ENCODE results near the gene CD180.

The CD180 gene

DNA sequence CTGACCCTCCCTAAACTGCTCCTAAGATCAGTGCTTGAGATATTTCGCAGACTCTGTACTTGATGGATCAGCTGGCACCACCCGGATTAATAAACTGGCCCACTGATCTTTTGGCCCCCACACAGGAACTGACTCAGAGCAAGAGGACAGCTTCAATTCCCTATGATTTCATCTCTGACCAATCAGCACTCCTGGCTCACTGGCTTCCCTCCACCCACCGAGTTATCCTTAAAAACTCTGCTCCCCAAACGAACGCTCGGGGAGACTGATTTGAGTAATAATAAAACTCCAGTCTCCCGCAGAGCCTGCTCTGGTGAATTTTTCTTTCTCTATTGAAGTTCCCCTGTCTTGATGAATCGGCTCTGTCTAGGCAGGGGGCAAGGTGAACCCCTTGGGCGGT lies 36.5 kb upstream of the CD180 start:
- H3K9ac ChIP-seq (ENCODE audit: low read length): no peak overlapping the region
- H3K4me1 ChIP-seq (ENCODE audit: control insufficient read depth, insufficient read depth, low read length): peaks cover 16% of the 10 kb centered on the region
- H3K27me3 ChIP-seq (ENCODE audit: control insufficient read depth, insufficient read depth, low read length): no peaks in the 10 kb centered on the region
- no peaks in the 10 kb centered on the region for H3K36me3 ChIP-seq (ENCODE audit: control insufficient read depth, insufficient read depth, low read length)
- no peaks in the 10 kb centered on the region for H3K9me3 ChIP-seq (ENCODE audit: control insufficient read depth, low read length)
- no peak overlapping the region for H3K4me3 ChIP-seq (ENCODE audit: low read length)

DNA sequence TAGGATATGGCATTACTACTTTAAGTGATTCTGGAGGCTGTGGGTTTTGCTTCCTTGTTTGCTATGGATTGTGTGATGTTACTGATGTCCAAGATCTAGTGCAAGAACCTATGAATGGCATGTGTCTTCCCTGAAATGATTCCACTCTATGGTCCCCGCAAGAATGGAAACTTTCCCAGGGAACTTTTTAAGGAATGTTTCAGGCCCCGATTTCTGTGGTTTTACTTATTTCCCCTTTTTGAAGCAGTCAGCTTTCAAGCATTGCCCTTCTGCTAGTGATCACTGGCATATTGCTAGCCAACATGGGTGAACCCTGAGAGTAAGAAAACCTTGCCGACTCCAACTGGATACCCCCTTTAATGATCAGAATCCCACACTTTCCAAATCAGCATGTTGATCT lies 26.6 kb upstream of the CD180 start:
- H3K9ac ChIP-seq (ENCODE audit: low read length): no peak overlapping the region
- no peaks in the 10 kb centered on the region for H3K36me3 ChIP-seq (ENCODE audit: control insufficient read depth, insufficient read depth, low read length)
- H3K9me3 ChIP-seq (ENCODE audit: control insufficient read depth, low read length): no peaks in the 10 kb centered on the region
- no peaks in the 10 kb centered on the region for H3K27me3 ChIP-seq (ENCODE audit: control insufficient read depth, insufficient read depth, low read length)
- no peaks in the 10 kb centered on the region for H3K4me1 ChIP-seq (ENCODE audit: control insufficient read depth, insufficient read depth, low read length)
- no peak overlapping the region for H3K4me3 ChIP-seq (ENCODE audit: low read length)

DNA sequence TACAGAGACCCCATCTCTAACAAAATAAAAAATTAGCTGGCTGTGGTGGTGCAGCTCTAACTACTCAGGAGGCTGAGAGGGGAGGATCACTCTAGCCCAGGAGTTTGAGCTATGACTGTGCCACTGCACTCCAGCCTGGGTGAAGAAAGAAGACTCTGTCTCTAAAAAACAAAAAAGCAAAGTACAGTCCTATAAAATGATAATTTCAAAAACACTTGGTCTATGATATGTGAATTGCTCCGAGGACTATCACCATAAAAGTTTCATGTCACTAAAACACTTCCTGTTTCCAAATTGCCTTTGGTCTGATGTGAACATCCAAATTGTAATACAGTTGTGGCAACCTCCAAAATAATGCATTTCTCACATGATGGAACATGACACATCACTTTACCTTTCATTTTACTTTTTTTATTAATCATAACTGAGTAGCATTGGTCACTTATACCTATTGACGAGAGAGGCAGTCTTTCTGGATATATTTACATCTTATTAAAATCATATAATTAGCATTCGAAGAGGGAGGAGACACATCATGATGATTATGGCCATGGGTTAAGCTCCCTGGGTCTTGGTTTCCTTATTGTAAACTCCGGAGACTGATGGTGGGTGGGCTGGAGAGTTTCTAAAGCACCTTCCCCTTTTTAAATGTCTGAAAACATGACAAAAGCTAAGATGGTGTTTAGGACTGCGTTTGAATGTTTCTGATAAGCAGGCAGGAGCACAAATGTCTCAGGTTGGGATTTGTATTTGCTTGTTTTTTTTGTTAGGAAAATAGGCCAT lies 25.8 kb upstream of the CD180 start:
- H3K36me3 ChIP-seq (ENCODE audit: control insufficient read depth, insufficient read depth, low read length): no peaks in the 10 kb centered on the region

DNA sequence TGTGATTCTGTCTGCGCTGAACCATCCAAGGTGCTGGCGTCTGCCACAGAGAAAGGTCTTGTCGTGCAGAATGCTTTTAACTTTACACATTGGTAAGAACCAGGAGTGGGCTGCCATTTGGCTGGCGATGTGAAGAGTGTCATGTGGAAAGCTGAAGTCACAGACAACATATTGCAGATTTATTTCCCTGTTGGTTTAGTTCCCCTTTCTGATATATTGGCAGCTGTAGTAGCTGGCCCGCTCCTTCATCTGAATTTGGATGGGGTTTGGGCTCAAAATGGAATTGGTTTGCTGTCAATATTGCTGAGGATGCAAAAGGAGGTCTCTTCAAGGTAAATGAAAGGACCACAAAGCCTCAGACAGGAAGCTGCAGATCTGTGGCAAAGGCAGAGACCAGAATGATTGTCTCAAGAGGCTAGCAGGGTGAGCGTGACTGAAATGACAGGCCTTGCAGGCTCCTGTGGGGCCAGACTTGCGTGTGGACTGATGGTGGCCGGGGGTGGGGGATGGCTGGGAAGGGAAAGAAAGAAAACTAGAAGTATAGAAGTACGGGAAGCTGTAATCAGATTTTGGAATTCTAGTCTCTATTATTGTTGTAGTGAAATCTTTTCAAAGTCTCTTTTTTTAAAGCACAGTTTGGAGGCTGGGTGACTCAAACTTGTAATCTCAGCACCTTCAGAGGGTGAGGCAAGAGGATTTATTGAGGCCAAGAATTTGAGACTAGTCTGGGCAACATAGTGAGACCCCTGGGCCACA lies 25.1 kb upstream of the CD180 start:
- Histone ChIP-seq H3K4me1 (ENCODE audit: control insufficient read depth, insufficient read depth, low read length) (peaks cover 3% of the 10 kb centered on the region), H3K4me3 (ENCODE audit: low read length) (no peak overlapping the region), H3K27me3 (ENCODE audit: control insufficient read depth, insufficient read depth, low read length) (no peaks in the 10 kb centered on the region), H3K9me3 (ENCODE audit: control insufficient read depth, low read length) (no peaks in the 10 kb centered on the region), H3K9ac (ENCODE audit: low read length) (no peak overlapping the region), H3K36me3 (ENCODE audit: control insufficient read depth, insufficient read depth, low read length) (no peaks in the 10 kb centered on the region)

More for the DNA sequence above, 25.8 kb upstream of the CD180 start:
- Histone ChIP-seq H3K4me3 (ENCODE audit: low read length) (no peak overlapping the region), H3K4me1 (ENCODE audit: control insufficient read depth, insufficient read depth, low read length) (no peaks in the 10 kb centered on the region), H3K9me3 (ENCODE audit: control insufficient read depth, low read length) (no peaks in the 10 kb centered on the region), H3K27me3 (ENCODE audit: control insufficient read depth, insufficient read depth, low read length) (no peaks in the 10 kb centered on the region), H3K9ac (ENCODE audit: low read length) (no peak overlapping the region)

DNA sequence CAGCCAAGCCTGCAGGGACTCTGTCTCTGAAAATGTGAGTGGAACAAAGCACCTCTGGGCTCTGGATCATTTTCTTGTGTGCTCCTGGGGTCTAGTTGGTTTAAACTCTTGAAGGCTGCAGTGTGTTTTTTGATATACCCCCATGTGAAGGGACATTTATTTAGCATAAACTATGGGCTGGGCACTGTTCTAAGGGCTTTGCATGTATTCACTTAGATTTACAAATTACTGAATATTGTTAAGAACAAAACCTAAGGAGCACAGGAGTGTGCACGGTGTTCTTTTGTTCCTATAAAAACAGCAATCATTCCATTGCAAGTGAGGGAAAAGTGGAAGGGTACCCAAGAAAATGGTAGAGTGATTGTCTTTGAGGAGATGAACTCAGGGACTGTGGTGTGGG lies 20.0 kb upstream of the CD180 start:
- H3K9ac ChIP-seq (ENCODE audit: low read length): peak overlapping the region; percentile 11
- no peaks in the 10 kb centered on the region for H3K9me3 ChIP-seq (ENCODE audit: control insufficient read depth, low read length)
- H3K4me3 ChIP-seq (ENCODE audit: low read length): no peak overlapping the region
- H3K4me1 ChIP-seq (ENCODE audit: control insufficient read depth, insufficient read depth, low read length): peaks cover 23% of the 10 kb centered on the region
- H3K36me3 ChIP-seq (ENCODE audit: control insufficient read depth, insufficient read depth, low read length): no peaks in the 10 kb centered on the region
- H3K27me3 ChIP-seq (ENCODE audit: control insufficient read depth, insufficient read depth, low read length): no peaks in the 10 kb centered on the region

DNA sequence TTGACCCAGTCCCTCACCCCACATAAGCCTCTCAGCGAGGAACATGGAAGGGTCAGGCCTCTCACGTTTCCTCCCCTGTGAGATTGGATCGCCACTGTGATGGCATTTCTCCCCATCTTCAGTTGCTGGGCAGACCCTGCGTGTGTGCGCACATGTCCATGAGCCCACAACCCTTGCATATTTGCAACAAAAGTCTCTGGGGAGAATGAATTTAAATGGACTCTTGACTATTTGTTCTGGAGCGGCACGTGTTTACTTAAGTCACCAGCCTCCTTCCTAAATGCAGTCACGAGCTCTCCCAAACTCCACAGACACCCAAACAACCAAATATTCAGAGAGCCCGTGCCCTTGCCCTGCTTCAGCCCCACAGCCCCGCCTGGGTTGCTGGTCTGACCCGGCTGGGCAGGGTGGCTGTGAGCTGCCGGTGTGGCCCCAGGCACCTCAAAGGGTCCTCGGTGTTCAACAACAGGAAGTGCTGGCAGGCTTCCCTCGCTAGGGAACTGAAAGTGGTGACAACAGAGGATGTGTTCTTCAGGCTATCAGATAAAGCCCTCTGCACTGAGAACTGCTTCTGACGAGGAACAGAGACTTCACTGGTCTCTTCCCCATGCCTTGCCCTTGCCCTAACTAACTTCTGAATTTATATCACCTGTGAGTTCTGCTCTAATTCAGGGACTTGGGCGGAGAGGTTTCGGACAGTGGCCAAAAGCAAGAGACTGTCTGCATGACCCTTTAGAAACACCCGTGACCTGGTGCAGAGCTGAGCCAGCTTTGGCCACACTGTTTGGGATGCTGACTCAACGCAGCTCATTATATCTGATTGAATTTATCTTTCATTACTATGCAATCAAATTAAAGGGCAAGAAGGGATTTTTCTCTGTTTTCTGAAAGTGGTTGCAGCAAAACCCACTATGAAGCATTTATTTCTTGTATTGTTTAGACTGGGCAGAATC lies 19.2 kb upstream of the CD180 start:
- Histone ChIP-seq H3K4me3 (ENCODE audit: low read length) (no peak overlapping the region), H3K9ac (ENCODE audit: low read length) (peak overlapping the region; percentile 11), H3K4me1 (ENCODE audit: control insufficient read depth, insufficient read depth, low read length) (peaks cover 23% of the 10 kb centered on the region), H3K27me3 (ENCODE audit: control insufficient read depth, insufficient read depth, low read length) (no peaks in the 10 kb centered on the region), H3K9me3 (ENCODE audit: control insufficient read depth, low read length) (no peaks in the 10 kb centered on the region), H3K36me3 (ENCODE audit: control insufficient read depth, insufficient read depth, low read length) (no peaks in the 10 kb centered on the region)

DNA sequence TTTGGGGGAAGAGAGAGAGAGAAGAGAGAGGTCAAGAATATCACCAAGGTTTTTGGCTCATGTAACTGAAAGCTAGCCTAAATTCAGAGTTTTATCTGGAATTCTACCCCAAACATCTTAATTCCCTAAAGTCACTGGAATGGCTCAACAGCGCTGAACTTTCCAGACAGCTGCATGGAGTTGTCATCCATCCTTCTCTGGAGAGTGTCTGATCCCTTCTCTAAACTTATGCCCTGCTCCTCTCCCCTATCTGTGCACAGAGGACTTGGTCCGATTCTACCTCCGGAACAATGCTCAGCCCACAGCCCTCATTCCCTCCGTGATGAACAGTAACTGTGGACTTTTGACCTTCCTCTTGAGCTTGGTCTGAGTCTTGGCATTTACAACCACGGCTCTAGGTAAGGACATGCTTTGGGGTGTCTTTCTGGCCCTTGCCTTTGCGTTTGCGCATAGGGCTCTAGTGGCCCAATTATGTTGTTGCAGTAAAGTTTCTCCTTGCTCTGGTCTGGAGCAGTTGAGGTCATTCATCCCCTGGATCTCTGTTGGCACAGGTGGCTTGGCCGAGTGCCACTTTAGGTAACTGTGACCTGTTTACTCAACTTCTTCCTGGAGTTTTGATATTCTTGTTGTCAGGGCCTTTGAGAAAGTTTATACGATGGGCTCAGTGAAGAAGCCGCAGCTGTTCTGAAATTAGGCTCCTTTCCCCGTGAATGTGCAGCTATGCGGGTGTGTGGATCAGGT lies 18.3 kb upstream of the CD180 start:
- Histone ChIP-seq H3K36me3 (ENCODE audit: control insufficient read depth, insufficient read depth, low read length) (no peaks in the 10 kb centered on the region), H3K4me1 (ENCODE audit: control insufficient read depth, insufficient read depth, low read length) (peaks cover 23% of the 10 kb centered on the region), H3K4me3 (ENCODE audit: low read length) (no peak overlapping the region), H3K9ac (ENCODE audit: low read length) (peak overlapping the region; percentile 11), H3K27me3 (ENCODE audit: control insufficient read depth, insufficient read depth, low read length) (no peaks in the 10 kb centered on the region), H3K9me3 (ENCODE audit: control insufficient read depth, low read length) (no peaks in the 10 kb centered on the region)

DNA sequence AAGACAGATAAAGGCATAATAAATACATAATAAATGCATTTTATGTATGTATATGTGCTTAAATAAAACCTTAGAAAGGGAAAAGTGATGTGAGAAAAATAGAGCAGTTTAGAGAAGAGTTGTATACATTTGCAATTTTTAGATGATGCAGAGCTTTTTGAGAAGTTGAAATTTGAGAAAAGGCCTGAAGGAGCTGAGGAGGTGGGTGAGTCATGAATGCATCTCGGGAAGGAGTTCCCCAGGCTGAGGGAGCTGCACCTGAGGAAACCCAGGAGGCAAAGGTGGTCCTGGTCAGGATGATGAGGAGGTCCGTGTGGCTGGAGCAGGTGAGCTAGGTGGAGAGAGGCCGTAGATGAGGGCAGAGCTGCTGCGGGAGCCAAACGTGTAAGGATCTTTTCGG lies 17.4 kb upstream of the CD180 start:
- Histone ChIP-seq H3K27me3 (ENCODE audit: control insufficient read depth, insufficient read depth, low read length) (no peaks in the 10 kb centered on the region), H3K9me3 (ENCODE audit: control insufficient read depth, low read length) (no peaks in the 10 kb centered on the region), H3K4me1 (ENCODE audit: control insufficient read depth, insufficient read depth, low read length) (peaks cover 23% of the 10 kb centered on the region), H3K36me3 (ENCODE audit: control insufficient read depth, insufficient read depth, low read length) (no peaks in the 10 kb centered on the region), H3K4me3 (ENCODE audit: low read length) (no peak overlapping the region), H3K9ac (ENCODE audit: low read length) (no peak overlapping the region)

DNA sequence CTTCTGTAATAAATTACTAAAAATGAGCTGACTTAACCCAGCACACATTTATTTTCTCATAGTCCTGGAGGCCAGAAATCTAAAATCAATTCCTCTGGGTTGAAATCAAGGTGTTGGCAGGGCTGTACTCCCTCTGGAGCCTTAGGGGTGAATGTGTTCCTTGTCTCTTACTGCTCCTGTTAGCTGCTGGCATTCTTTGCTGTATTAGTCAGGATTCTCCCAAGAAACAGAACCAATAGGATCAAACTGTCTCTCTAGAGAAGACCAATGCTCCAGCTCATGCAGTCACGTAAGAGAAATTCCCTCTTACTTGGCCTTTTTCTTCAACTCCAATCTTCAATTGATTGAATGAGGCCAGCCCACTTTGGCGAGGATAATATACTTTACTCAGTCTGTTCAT lies 15.3 kb upstream of the CD180 start:
- no peak overlapping the region for H3K4me3 ChIP-seq (ENCODE audit: low read length)
- peaks cover 33% of the 10 kb centered on the region for H3K4me1 ChIP-seq (ENCODE audit: control insufficient read depth, insufficient read depth, low read length)
- no peaks in the 10 kb centered on the region for H3K27me3 ChIP-seq (ENCODE audit: control insufficient read depth, insufficient read depth, low read length)
- no peaks in the 10 kb centered on the region for H3K9me3 ChIP-seq (ENCODE audit: control insufficient read depth, low read length)
- H3K36me3 ChIP-seq (ENCODE audit: control insufficient read depth, insufficient read depth, low read length): no peaks in the 10 kb centered on the region
- H3K9ac ChIP-seq (ENCODE audit: low read length): no peak overlapping the region

DNA sequence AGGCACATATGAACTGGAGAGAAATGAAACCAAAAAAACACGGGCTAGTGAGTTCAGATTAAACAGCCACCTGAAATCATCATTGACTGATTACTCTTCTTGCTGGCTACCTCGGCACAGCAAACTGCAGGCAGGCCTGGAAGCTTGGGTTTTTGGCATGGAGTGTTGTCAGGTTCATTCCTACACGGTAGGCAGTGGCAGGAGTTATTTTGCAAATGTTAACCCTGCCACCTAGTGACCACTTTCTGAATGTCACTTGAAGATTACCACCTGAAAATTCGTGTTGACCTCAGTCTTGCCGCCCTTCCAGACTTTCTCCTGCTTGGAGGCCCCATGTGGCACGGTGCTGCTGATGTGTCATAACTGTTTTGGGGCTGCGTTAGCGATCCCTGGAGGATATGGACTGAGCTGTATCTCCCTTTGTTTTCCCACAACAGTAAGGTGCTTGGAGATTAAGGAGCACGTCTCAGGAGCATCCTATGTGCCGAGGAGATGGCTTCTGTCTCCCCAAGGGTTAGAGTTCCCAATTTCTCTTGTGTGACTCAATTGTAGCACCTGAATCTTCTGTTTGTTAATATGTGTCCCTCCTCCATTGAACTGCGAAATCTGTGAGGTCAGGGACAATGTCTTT lies 12.7 kb upstream of the CD180 start:
- H3K4me1 ChIP-seq (ENCODE audit: control insufficient read depth, insufficient read depth, low read length): peaks cover 21% of the 10 kb centered on the region
- no peak overlapping the region for H3K4me3 ChIP-seq (ENCODE audit: low read length)
- no peak overlapping the region for H3K9ac ChIP-seq (ENCODE audit: low read length)

DNA sequence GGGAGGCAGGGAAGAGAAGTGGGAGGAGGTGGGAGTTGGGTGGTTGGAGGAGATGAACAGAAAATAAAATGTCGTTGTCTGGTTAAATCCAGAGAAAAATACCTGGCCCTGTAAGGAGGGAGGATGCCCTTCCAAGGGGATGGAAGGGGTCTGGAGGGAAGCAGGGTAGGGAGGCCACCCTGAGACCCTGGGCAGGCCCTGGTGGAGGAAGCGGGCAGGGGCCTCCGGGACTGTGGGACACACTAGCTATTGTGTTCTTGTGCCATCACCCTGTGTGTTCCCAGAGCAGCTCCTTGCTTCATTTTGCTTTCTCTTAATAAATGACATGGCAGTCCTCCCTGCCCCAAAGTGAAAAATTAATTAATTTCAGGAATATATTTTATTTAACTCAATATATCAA lies 11.8 kb upstream of the CD180 start:
- H3K4me1 ChIP-seq (ENCODE audit: control insufficient read depth, insufficient read depth, low read length): peaks cover 25% of the 10 kb centered on the region
- H3K27me3 ChIP-seq (ENCODE audit: control insufficient read depth, insufficient read depth, low read length): no peaks in the 10 kb centered on the region
- H3K36me3 ChIP-seq (ENCODE audit: control insufficient read depth, insufficient read depth, low read length): no peaks in the 10 kb centered on the region
- no peak overlapping the region for H3K4me3 ChIP-seq (ENCODE audit: low read length)
- H3K9ac ChIP-seq (ENCODE audit: low read length): no peak overlapping the region
- no peaks in the 10 kb centered on the region for H3K9me3 ChIP-seq (ENCODE audit: control insufficient read depth, low read length)

More for the DNA sequence above, 12.7 kb upstream of the CD180 start:
- Histone ChIP-seq H3K36me3 (ENCODE audit: control insufficient read depth, insufficient read depth, low read length) (no peaks in the 10 kb centered on the region), H3K27me3 (ENCODE audit: control insufficient read depth, insufficient read depth, low read length) (no peaks in the 10 kb centered on the region), H3K9me3 (ENCODE audit: control insufficient read depth, low read length) (no peaks in the 10 kb centered on the region)

All from mucosa of stomach (tissue), 1 donor.